Parathyroid adenoma (tissue), 2 donors: ENCODE measurements around the gene ADAD2.

ENCODE experiments used
- H2AFZ ChIP-seq: fragments of 300-600 bp; sonication (generic); one replicate; pipeline ENCODE4 v1.7.0; 2017; ENCODE audit warnings: antibody characterized with exemption, mild to moderate bottlenecking
- H3K27ac ChIP-seq: fragments of 300-600 bp; sonication (generic); one replicate; pipeline ENCODE4 v1.7.0; 2017
- H3K27me3 ChIP-seq: fragments of 300-600 bp; sonication (generic); one replicate; pipeline ENCODE4 v1.7.0; 2017; ENCODE audit warnings: low read length; ENCODE audit not compliant: control insufficient read depth, insufficient read depth
- H3K36me3 ChIP-seq: fragments of 300-600 bp; sonication (generic); one replicate; pipeline ENCODE4 v1.7.0; 2017; ENCODE audit warnings: low read length; ENCODE audit not compliant: control insufficient read depth, insufficient read depth
- H3K4me1 ChIP-seq: fragments of 300-600 bp; sonication (generic); one replicate; pipeline ENCODE4 v1.7.0; 2017; ENCODE audit warnings: control low read depth
- H3K4me2 ChIP-seq: fragments of 300-600 bp; sonication (generic); one replicate; pipeline ENCODE4 v1.7.0; 2017; ENCODE audit warnings: low read length
- H3K4me3 ChIP-seq: fragments of 300-600 bp; sonication (generic); one replicate; pipeline ENCODE4 v1.7.0; 2017; ENCODE audit warnings: low read depth, low read length
- H3K79me2 ChIP-seq: fragments of 300-600 bp; sonication (generic); one replicate; pipeline ENCODE4 v1.7.0; 2017; ENCODE audit warnings: control low read depth
- H3K9ac ChIP-seq: fragments of 300-600 bp; sonication (generic); one replicate; pipeline ENCODE4 v1.7.0; 2017; ENCODE audit warnings: mild to moderate bottlenecking
- H3K9me3 ChIP-seq: fragments of 300-600 bp; sonication (generic); one replicate; pipeline ENCODE4 v1.7.0; 2017; ENCODE audit warnings: low read length; ENCODE audit not compliant: control insufficient read depth
- TF ChIP-seq, protein P1 (sequence below): fragments of 300-600 bp; sonication (generic); IDR thresholded peaks from one replicate; pipeline ENCODE4 v1.7.0; 2017; ENCODE audit warnings: antibody characterized with exemption, mild to moderate bottlenecking
- donor health status: primary hyperparathyroidism.

The ADAD2 gene

DNA sequence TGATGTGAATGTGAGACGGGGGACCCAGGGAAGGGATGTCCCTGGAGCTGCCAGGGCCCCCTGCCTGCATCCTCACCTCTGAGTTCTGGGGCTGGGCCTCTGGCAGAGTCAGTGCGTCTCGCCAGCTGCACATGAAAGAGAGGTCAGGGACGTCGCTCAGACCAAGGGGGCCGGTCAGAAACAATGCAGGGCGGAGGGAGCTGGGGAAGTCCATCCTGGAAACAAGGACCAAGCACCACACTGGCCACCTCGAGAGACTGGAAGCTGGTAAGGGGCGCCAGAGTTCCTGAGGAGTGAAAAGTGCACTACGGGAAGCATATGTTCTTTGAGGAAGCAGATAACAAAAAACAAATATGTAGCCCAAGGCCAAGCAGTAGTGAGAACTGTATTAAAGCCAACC lies 6.2 kb upstream of the ADAD2 start:
- H3K4me2 ChIP-seq, result no peak overlapping the region
- no peak overlapping the region for H3K4me3 ChIP-seq
- peaks cover 6% of the 10 kb centered on the region for H3K4me1 ChIP-seq
- TF ChIP-seq, protein P1, sequence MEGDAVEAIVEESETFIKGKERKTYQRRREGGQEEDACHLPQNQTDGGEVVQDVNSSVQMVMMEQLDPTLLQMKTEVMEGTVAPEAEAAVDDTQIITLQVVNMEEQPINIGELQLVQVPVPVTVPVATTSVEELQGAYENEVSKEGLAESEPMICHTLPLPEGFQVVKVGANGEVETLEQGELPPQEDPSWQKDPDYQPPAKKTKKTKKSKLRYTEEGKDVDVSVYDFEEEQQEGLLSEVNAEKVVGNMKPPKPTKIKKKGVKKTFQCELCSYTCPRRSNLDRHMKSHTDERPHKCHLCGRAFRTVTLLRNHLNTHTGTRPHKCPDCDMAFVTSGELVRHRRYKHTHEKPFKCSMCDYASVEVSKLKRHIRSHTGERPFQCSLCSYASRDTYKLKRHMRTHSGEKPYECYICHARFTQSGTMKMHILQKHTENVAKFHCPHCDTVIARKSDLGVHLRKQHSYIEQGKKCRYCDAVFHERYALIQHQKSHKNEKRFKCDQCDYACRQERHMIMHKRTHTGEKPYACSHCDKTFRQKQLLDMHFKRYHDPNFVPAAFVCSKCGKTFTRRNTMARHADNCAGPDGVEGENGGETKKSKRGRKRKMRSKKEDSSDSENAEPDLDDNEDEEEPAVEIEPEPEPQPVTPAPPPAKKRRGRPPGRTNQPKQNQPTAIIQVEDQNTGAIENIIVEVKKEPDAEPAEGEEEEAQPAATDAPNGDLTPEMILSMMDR, result no peak
- peaks cover 10% of the 10 kb centered on the region for H3K79me2 ChIP-seq
- no peaks in the 10 kb centered on the region for H3K27me3 ChIP-seq
- no peak overlapping the region for H3K9ac ChIP-seq
- no peaks in the 10 kb centered on the region for H3K36me3 ChIP-seq
- peak overlapping the region; percentile 12 for H3K27ac ChIP-seq
- no peaks in the 10 kb centered on the region for H3K9me3 ChIP-seq
- no peak overlapping the region for H2AFZ ChIP-seq

DNA sequence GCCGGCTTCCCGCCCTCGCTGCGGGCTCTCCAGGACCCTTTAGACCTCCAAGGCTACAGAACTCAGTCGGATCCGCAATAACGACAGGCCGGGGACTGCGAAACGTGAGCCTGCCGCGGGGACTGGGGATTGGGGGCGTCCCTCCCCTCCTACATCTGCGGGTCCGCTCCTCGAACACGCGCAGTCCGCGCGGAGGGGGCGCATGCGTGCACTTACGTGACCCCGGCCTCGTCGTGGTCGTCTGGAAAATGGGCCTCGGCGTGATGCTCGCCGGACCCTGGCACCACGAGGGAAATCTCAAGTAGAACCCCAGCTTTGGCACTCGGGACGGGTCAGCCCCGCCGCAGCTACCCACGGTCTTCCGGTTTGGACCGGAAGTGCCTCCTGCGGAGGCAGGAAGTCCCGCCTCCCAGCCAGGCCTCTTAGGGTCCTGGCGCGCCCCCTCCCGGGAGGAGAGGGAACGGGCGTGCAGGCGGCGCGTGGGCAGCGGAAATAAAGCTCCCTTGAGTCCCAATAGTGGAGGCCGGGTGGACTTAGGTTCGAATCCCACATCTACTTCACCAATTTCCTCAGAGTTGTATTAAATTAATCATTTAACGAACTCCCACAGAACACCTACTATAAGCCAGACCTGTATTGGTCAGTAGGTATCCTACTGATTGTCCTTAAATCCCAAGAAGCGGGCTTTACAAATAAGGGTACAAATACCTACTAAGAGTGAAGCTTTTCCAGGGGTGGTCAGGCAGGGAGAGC lies 4.1 kb upstream of the ADAD2 start, which contains the start of gene TAF1C:
TSS of gene TAF1C (minus strand) at position 373 of the 753 bp plus-strand sequence. CDS start 2,069 bp downstream, outside the sequence.
- Histone ChIP-seq H3K4me2 (peak within 1 kb of the TSS; percentile 99), H3K9me3 (no peaks in the 10 kb centered on the region), H3K4me3 (peak within 1 kb of the TSS; percentile 97), H3K9ac (peak within 1 kb of the TSS; percentile 93), H2AFZ (peak within 1 kb of the TSS; percentile 99), H3K79me2 (peaks cover 10% of the 10 kb centered on the region), H3K4me1 (peaks cover 6% of the 10 kb centered on the region), H3K27me3 (no peaks in the 10 kb centered on the region), H3K27ac (peak within 1 kb of the TSS; percentile 48), H3K36me3 (no peaks in the 10 kb centered on the region)
- TF ChIP-seq, protein P1, result peak; percentile 99

DNA sequence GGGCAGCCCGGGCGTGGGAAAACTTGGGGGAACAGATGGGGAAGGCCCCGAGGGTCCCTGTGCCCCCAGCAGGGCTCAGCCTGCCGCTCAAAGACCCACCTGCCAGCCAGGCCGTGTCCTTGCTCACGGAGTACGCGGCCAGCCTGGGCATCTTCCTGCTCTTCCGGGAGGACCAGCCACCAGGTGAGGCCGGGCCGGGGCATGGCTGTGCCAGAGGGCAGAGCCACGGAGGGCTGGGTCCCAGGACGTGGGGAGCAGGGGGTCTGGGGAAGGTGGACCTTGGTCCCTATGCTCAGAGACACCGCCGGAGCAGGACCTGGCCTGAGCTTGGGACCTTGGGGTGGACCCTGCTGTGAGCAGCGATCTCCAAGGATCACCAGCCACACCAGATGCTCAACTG lies 509 bp downstream of the ADAD2 start:
- Histone ChIP-seq H3K4me1 (no peaks in the 10 kb centered on the region), H3K27me3 (no peaks in the 10 kb centered on the region), H3K36me3 (no peaks in the 10 kb centered on the region), H3K9ac (no peak overlapping the region), H3K27ac (no peak overlapping the region), H3K9me3 (no peaks in the 10 kb centered on the region), H2AFZ (no peak overlapping the region), H3K4me2 (no peak overlapping the region), H3K79me2 (peaks cover 3% of the 10 kb centered on the region), H3K4me3 (no peak overlapping the region)
- TF ChIP-seq, protein P1, result no peak

DNA sequence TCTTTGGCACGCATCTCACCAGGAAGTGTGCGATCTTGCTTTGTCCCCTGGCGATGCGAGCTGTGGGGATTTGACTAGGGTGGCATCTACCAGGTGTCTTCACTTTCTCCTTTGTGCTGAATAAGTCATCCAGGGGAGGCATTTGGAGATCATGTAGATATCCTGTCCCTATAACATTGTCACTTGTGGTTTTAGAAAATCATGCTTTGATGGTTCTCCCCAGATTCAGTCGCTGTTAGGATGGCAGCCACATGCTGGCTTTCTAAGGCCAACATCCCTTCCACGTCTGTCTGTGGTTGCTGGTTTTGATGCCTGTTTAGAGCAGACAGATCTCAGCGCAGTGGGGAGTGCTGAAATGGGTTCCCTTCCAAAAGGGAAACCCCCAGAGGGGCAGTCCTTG lies 2.5 kb downstream of the ADAD2 start:
- Histone ChIP-seq H3K9me3 (no peaks in the 10 kb centered on the region), H3K4me3 (no peak overlapping the region), H3K36me3 (no peaks in the 10 kb centered on the region), H3K9ac (no peak overlapping the region), H3K79me2 (no peaks in the 10 kb centered on the region), H3K27me3 (no peaks in the 10 kb centered on the region), H3K27ac (no peak overlapping the region), H3K4me2 (no peak overlapping the region), H3K4me1 (no peaks in the 10 kb centered on the region), H2AFZ (no peak overlapping the region)
- TF ChIP-seq, protein P1, result no peak

DNA sequence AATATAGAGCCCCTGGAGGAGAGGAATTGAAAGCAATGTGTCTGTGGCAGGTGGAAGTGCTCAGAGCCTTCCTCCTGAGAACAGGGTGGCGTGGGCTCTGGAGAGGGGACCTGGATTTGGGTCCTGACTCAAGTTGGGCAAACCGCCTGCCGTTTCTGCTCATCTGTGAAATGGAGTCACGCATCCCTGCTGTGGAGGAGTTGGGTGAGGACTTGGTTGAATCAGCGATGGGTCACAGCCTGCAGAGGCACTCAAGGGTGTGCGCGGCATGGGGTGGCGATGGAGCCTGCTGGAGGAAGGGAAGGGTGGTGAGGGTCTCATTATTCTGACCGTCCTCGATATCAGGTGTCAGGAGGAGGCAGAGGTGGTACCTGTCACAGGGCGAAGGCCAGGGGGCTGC lies 3.1 kb downstream of the ADAD2 start:
- no peaks in the 10 kb centered on the region for H3K79me2 ChIP-seq
- TF ChIP-seq, protein P1, result no peak
- no peak overlapping the region for H3K27ac ChIP-seq
- no peak overlapping the region for H3K4me3 ChIP-seq
- no peak overlapping the region for H2AFZ ChIP-seq
- no peaks in the 10 kb centered on the region for H3K9me3 ChIP-seq
- H3K9ac ChIP-seq, result no peak overlapping the region
- no peaks in the 10 kb centered on the region for H3K36me3 ChIP-seq
- no peaks in the 10 kb centered on the region for H3K27me3 ChIP-seq
- H3K4me2 ChIP-seq, result no peak overlapping the region
- H3K4me1 ChIP-seq, result no peaks in the 10 kb centered on the region
